Dendritic cell treated with granulocyte-macrophage colony-stimulating factor and Interleukin-4, amounts not matched to agents 40 ng/mL and 50 ng/mL, for 4 days (primary cell): Measurements from ENCODE around the gene ERI3.

Experiments used
- H3K27ac Mint-ChIP-seq: one replicate; pipeline ENCODE4 v1.8.0; 2022; ENCODE audit warnings: mild to moderate bottlenecking, mixed read lengths
- H3K27me3 Mint-ChIP-seq: one replicate; pipeline ENCODE4 v1.8.0; 2022; ENCODE audit warnings: mild to moderate bottlenecking, mixed read lengths
- H3K36me3 Mint-ChIP-seq: one replicate; pipeline ENCODE4 v1.8.0; 2022; ENCODE audit warnings: low read depth, mixed read lengths
- H3K4me1 Mint-ChIP-seq: one replicate; pipeline ENCODE4 v1.8.0; 2022; ENCODE audit warnings: low read depth, mixed read lengths
- H3K4me3 Mint-ChIP-seq: one replicate; pipeline ENCODE4 v1.8.0; 2022; ENCODE audit warnings: mild to moderate bottlenecking, moderate library complexity, mixed read lengths
- H3K9me3 Mint-ChIP-seq: one replicate; pipeline ENCODE4 v1.8.0; 2022; ENCODE audit warnings: mixed read lengths
- intact Hi-C: fragments of 100-400 bp; cut with micrococcal nuclease; formaldehyde crosslinking; loops from one replicate; pipeline ENCODE4 v1.15.0; 2022

The ERI3 gene

DNA sequence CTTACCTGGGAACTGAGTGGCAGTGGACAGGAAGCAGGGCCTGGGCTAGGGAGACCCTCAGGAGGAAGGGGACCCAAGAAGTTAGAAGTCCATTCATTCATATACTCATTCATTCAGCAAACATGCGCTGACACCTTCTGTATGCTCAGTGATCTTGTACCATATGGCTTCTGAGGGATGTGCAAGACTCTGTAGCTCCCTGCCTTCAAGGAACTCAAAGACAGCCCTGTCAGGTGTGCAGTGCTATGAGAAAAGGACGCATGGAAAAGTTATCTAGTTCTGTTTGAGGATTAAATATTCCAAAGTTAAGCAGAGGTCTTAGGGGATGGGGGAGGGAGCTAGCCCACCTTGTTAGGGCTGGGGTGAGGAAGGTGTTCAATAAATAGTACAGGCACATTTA lies 129.3 kb downstream of the ERI3 start:
- Mint-ChIP-seq H3K27me3 (no peaks in the 10 kb centered on the region), H3K4me3 (no peak overlapping the region), H3K4me1 (peaks cover 45% of the 10 kb centered on the region), H3K9me3 (no peaks in the 10 kb centered on the region), H3K27ac (no peak overlapping the region), H3K36me3 (peaks cover 23% of the 10 kb centered on the region)
- intact Hi-C loops = no loop called here

DNA sequence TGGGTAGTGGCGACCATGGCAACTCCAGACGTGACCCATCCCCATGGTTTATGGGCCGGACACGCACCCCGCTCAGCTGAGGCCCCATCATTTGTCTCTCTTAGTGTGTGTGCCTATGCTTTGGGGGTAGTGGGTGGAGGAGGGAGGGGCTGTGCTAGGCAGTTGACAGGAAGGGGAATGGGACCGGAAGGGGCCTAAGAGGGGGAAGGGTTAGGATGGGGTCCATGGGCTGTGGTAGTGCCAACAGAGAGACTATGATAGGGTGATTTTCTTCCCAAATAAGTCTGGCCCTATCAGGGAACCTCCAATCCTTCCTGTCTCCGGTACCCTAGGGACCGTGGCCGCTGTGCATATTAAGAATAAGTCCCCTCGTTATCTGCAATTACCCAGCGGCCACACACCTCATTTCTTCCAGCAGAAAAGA lies 131.9 kb downstream of the ERI3 start:
- Mint-ChIP-seq H3K4me1 (peaks cover 43% of the 10 kb centered on the region), H3K9me3 (no peaks in the 10 kb centered on the region), H3K27ac (no peak overlapping the region), H3K27me3 (no peaks in the 10 kb centered on the region), H3K4me3 (no peak overlapping the region), H3K36me3 (peaks cover 43% of the 10 kb centered on the region)
- intact Hi-C loops = no loop called here

DNA sequence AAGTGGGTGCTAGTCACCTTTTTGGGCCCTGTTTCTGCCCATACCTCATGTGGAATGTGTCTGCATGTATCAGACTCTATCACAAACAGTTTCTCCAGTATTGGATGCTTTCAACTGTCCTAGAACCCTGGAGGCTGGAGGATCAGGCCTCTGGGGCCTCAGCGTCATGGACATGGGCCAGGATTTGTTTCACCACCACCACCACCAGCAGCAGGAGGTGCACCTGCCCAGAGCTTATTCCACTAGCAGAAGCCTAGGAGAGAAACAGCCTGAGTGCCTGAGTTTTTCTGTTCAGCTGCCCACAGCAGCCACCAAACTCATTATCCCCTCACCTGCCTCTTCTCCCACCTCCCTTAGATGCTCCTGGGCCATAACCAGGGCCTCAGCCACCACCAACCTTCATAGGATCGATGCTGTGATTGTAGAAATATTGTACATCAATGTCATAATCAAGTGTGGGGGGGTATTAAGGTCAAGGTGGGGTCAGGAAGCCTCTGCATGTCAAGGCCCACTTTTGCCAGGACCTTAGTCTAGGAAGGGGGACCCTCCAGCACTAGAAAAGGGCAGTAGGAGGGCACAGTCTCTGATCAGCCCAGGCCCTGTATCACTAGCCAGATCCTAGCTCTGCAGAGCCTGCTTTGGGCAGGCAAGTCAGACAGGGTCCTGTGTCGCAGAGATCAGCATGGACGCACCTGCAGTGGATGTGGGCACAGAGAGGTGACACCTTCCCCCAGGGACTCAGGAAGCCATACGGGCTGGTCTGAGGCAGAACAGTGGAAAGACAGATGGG lies 132.5 kb downstream of the ERI3 start:
- peaks cover 38% of the 10 kb centered on the region for H3K4me1 Mint-ChIP-seq
- no peaks in the 10 kb centered on the region for H3K9me3 Mint-ChIP-seq
- no peak overlapping the region for H3K27ac Mint-ChIP-seq
- no peaks in the 10 kb centered on the region for H3K27me3 Mint-ChIP-seq
- H3K4me3 Mint-ChIP-seq = no peak overlapping the region
- peaks cover 46% of the 10 kb centered on the region for H3K36me3 Mint-ChIP-seq
- intact Hi-C loops = no loop called here

DNA sequence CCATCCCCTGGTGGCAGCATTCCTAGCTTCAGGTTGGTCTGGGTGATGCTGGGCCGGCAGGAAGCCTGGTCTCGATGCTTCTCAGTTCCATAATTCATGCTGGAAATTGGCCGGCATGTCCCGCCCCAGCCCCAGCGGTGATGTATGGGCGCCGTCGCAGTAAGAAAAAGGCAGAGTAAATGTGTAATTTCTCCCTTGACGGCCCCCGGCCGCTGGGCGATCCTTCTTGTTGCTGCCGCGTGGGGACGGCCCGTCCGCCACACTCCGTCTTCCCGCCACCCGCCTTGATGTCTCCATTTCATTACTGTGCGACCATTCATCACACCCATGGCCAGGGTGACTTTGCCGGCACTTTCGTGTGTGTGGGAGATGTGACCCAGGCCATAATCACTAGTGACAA lies 133.3 kb downstream of the ERI3 start:
- H3K4me3 Mint-ChIP-seq = no peak overlapping the region
- H3K27me3 Mint-ChIP-seq = no peaks in the 10 kb centered on the region
- H3K4me1 Mint-ChIP-seq = peaks cover 38% of the 10 kb centered on the region
- H3K36me3 Mint-ChIP-seq = peaks cover 54% of the 10 kb centered on the region
- intact Hi-C loops = no loop called here
- H3K27ac Mint-ChIP-seq = no peak overlapping the region
- H3K9me3 Mint-ChIP-seq = no peaks in the 10 kb centered on the region

DNA sequence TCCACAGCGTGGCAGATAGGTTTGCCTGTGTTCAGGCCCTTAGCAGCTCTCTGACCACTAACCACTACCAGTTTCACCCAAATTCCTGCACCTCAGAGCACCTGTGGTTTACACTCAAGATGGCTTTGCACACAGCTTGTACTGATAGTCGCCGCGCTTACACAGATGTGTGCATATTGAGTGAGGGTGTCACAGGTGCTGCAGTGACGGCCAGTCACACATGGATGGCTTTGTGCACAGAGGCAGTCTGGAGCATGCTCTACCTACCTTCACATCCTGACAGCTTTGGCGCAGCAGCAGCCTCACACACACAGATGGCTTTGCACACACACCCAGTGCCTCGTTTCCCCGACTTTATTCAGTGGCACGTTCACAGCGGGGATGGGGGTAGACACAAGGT lies 134.3 kb downstream of the ERI3 start:
- no peak overlapping the region for H3K27ac Mint-ChIP-seq
- intact Hi-C loops = no loop called here

DNA sequence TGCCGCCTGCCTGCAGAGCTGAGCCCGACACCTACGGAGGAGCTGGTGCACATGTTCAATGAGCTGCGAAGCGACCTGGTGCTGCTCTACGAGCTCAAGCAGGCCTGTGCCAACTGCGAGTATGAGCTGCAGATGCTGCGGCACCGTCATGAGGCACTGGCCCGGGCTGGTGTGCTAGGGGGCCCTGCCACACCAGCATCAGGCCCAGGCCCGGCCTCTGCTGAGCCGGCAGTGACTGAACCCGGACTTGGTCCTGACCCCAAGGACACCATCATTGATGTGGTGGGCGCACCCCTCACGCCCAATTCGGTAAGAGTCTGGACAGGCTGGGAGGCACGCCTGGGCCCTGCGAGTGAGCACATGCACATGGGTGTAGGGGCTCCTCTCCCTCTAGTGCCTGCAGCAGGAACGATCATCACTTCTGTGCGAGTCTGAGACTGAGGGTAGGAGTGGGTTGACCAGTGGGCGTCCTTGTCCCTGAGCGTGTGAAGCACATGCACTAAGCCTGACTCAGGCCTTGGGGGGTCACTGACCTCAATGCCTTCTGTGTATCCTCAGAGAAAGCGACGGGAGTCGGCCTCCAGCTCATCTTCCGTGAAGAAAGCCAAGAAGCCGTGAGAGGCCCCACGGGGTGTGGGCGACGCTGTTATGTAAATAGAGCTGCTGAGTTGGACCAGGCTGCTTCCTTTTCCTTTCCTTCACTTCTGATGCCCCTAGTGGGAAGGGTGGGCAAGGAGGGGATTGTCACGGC lies 134.9 kb downstream of the ERI3 start:
- Mint-ChIP-seq H3K27ac (no peak overlapping the region), H3K4me3 (no peak overlapping the region), H3K9me3 (no peaks in the 10 kb centered on the region), H3K4me1 (peaks cover 30% of the 10 kb centered on the region), H3K27me3 (no peaks in the 10 kb centered on the region), H3K36me3 (peaks cover 70% of the 10 kb centered on the region)
- intact Hi-C loops = no loop called here

More for the DNA sequence above, 134.3 kb downstream of the ERI3 start:
- H3K4me3 Mint-ChIP-seq = no peak overlapping the region
- H3K4me1 Mint-ChIP-seq = peaks cover 31% of the 10 kb centered on the region
- H3K36me3 Mint-ChIP-seq = peaks cover 64% of the 10 kb centered on the region
- H3K27me3 Mint-ChIP-seq = no peaks in the 10 kb centered on the region
- no peaks in the 10 kb centered on the region for H3K9me3 Mint-ChIP-seq

DNA sequence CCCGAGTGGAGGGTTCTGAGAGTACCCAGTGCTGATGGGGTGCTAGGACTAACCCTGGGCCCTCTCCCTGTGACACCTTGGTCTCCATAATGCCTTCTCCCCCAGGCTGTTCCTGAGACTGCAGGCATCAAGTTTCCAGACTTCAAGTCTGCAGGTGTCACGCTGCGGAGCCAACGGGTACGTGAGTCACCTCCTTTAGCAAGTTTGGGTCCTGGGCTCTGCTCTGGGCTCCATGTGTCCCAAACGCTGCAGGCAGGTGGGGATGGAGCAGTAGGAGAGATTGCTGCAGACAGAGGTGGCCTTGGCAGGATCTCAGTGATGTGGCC lies 135.8 kb downstream of the ERI3 start:
- Mint-ChIP-seq H3K9me3 (no peaks in the 10 kb centered on the region), H3K27me3 (no peaks in the 10 kb centered on the region), H3K36me3 (peaks cover 74% of the 10 kb centered on the region), H3K27ac (no peak overlapping the region), H3K4me3 (no peak overlapping the region), H3K4me1 (peaks cover 34% of the 10 kb centered on the region)
- intact Hi-C loops = no loop called here

DNA sequence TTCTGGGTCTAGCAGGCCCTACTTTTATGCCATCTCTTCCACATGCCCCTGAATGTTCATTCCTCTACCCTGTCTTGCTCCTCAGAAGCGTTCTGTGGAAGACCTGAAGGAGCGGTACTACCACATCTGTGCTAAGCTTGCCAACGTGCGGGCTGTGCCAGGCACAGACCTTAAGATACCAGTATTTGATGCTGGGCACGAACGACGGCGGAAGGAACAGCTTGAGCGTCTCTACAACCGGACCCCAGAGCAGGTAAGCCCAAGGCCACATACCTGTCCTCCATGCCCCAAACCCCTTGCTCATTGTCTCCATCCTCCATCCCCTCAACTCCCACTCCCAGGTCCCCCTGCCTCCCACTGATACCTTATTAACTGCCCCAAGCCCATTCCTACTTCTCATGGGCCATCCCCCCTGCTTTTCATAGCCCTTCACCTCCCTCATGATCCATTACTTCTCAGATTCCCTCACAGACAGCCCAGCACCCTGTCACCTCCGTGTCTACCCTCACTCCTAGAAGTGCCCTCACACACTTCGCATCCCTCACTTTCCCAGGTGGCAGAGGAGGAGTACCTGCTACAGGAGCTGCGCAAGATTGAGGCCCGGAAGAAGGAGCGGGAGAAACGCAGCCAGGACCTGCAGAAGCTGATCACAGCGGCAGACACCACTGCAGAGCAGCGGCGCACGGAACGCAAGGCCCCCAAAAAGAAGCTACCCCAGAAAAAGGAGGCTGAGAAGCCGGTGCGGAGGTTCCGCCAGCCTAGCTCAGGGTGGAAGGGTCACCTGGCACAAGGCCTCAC lies 136.4 kb downstream of the ERI3 start:
- H3K4me1 Mint-ChIP-seq = peaks cover 34% of the 10 kb centered on the region
- no peak overlapping the region for H3K4me3 Mint-ChIP-seq
- intact Hi-C loops = no loop called here
- H3K27ac Mint-ChIP-seq = no peak overlapping the region
- H3K27me3 Mint-ChIP-seq = no peaks in the 10 kb centered on the region
- no peaks in the 10 kb centered on the region for H3K9me3 Mint-ChIP-seq
- peaks cover 74% of the 10 kb centered on the region for H3K36me3 Mint-ChIP-seq

DNA sequence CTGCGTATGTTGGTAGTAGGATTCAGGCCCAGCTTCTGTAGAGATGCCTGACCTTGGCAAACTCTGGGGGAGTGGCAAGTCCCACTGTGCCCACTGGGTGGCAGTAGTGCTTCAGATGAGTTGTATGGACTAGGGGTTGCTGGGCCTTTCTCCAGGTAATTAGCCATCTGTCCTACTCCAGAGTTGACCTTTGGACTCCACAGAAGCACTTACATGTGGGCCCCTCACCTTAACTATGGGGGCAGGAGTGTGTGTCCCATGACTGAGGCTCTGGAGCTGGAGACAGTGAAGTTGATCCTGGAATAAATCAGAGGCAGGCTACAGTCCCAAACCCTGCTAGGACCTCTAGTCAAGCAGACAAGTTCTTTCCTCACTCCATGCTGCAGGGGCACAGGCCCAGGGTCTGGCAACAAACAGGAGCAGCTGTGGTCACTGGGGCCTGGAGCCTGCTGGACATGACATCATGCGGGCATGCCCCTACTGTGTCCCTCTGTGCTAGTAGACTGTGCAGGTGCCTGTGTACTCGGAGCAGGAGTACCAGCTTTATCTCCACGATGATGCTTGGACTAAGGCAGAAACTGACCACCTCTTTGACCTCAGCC lies 137.1 kb downstream of the ERI3 start:
- Mint-ChIP-seq H3K27me3 (no peaks in the 10 kb centered on the region), H3K4me1 (peaks cover 30% of the 10 kb centered on the region), H3K9me3 (no peaks in the 10 kb centered on the region), H3K27ac (no peak overlapping the region), H3K36me3 (peaks cover 79% of the 10 kb centered on the region), H3K4me3 (no peak overlapping the region)
- intact Hi-C loops = loop anchor here (1.0 to 2.0 kb wide), 3 partner anchors 77 to 377 kb away; no protein-coding TSS in a partner anchor

DNA sequence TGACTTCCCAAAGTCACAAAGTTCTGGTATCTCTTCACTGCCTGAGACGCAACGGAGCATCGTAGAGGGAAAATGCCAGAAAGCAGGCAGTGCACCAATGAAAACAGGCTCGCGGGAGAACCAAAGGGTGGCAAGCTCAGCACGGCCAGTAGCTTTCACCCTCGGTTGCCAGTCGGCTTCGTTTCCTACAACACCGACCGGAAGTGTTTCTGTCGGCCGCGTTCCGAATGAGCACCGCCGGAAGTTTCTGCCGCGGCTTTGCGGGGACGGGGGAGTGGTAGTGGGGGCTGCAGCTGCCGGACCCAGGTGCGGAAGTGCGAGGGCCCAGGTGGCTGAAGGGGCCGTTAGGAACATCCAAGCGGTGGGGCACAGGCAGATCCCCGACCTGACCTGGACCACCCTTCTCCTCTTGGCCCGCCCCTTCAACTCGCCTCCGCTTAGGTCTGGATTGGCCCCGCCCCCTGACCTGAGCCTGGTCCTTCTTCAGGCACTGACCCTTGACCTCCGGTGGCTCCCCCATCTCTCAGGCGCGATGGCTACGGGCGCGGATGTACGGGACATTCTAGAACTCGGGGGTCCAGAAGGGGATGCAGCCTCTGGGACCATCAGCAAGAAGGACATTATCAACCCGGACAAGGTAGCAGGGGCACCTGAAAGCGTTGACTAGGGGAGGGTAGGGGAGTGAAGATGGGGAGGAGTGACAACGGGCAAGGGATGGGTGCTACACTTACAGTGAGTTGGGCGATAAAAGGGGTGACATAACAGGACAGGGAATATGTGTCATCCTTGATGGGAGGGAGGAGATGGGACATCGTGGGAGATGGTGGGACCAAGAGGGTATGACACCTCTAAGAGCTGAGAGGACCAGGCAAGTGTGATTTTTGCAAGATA lies 141.6 kb downstream of the ERI3 start, which contains the start of gene DMAP1:
Gene DMAP1, plus strand, starts transcription at position 250 of the 891 bp plus-strand sequence. Its CDS starts 283 bp downstream, at position 533.
- Mint-ChIP-seq H3K4me3 (peak within 1 kb of the TSS; percentile 95), H3K4me1 (peaks cover 21% of the 10 kb centered on the region), H3K36me3 (peaks cover 38% of the 10 kb centered on the region), H3K27me3 (no peaks in the 10 kb centered on the region), H3K27ac (peak within 1 kb of the TSS; percentile 82), H3K9me3 (no peaks in the 10 kb centered on the region)
- intact Hi-C loops = no loop called here

DNA sequence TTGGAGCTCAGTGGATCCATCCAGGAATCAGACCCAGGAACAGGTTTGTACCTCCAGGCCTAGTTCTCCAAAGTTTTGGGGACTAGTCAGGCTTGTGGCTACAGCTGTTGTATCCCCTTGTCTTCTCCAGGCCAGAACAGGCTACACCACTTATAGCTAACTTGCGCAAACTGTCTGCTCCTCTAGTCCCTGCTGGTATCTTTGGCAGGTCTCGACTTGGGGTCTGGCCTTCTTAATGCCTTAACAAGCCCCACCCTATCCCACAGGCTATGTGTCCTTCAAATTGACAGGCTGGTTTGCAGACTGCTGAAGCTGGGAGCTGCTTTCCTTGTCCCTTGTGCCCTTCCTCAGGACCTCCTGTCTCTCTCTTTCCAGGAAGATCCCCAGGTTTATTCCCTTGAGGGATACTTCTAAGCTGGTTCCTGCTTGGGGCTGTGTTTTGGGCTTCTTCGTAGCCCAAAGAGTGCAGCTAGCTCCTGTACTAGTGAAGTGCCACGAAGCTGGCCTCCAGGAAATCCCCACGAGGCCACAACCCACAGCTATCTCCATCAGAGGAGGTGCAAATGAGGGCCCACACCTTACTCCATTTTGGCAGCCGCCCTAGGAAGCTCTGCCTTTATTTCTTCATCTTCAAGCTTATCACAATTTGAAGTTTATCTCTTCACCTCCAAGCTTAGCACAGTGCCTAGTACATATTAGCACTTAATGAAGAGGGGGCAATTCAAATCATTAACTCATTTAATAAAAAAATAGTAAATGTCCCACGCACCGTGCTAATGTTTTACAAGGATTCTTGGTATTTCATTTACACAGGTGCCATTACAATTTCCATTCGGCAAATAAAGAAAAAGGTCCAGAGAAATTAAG lies 142.5 kb downstream of the ERI3 start:
- Mint-ChIP-seq H3K4me1 (peaks cover 20% of the 10 kb centered on the region), H3K4me3 (peak overlapping the region; percentile 95), H3K27ac (peak overlapping the region; percentile 82), H3K27me3 (no peaks in the 10 kb centered on the region), H3K9me3 (no peaks in the 10 kb centered on the region), H3K36me3 (peaks cover 32% of the 10 kb centered on the region)
- intact Hi-C loops = no loop called here

DNA sequence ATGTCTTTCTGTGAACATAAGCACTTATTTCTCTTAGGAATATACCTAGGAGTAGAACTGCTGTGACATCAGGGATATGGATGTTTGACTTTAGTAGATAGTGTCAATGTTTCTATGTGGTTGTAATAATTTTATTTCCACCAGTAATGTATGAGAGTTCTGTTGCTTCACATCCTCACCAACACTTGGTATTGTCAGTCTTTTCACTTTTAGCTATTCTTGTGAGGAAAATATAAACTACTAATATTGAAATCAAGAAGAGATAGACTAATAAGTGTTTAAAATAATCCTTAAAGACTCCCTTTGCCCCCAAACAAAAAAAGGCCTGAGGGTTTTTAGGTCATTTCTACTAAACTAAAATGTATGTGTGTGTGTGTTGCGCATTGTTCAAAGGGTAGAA lies 144.5 kb downstream of the ERI3 start:
- Mint-ChIP-seq H3K9me3 (no peaks in the 10 kb centered on the region), H3K36me3 (peaks cover 13% of the 10 kb centered on the region), H3K27ac (no peak overlapping the region), H3K4me1 (peaks cover 14% of the 10 kb centered on the region), H3K4me3 (no peak overlapping the region), H3K27me3 (no peaks in the 10 kb centered on the region)
- intact Hi-C loops = no loop called here
